Fibroblast of villous mesenchyme (primary cell): ENCODE data around the gene C1orf167. TPM values are rescaled to one million over a fixed set of nuclear protein-coding genes. Genes with fewer than 3 reads are reported as not detected.

Experiments used
- DNase-seq: peaks from one replicate; pipeline ENCODE4 v3.0.0-alpha.2; 2010; ENCODE audit warnings: low read depth
- H3K4me3 ChIP-seq: 2 replicates; pipeline ENCODE4 v1.5.1; 2011; ENCODE audit warnings: low read depth, mild to moderate bottlenecking, low read length
- CTCF ChIP-seq: IDR thresholded peaks from 2 replicates; pipeline ENCODE4 v1.5.1; 2012; ENCODE audit warnings: low read depth, mild to moderate bottlenecking, low read length; ENCODE audit not compliant: insufficient read depth
- total RNA-seq: library from RNA; depleted of rRNA; stranded (reverse); fragments of >200 nt; gene quantifications from 2 replicates; pipeline ENCODE4 v1.2.3, GENCODE V29; 2012

C1orf167 gene
- total RNA-seq, 1 donor: under 0.01 TPM

- no peak for DNase-seq
- no peak for TF ChIP-seq CTCF
- no peak overlapping the region for H3K4me3 ChIP-seq
Measured at GRCh38 chr1:11778844-11779623, 17.0 kb downstream of the C1orf167 start.

DNA sequence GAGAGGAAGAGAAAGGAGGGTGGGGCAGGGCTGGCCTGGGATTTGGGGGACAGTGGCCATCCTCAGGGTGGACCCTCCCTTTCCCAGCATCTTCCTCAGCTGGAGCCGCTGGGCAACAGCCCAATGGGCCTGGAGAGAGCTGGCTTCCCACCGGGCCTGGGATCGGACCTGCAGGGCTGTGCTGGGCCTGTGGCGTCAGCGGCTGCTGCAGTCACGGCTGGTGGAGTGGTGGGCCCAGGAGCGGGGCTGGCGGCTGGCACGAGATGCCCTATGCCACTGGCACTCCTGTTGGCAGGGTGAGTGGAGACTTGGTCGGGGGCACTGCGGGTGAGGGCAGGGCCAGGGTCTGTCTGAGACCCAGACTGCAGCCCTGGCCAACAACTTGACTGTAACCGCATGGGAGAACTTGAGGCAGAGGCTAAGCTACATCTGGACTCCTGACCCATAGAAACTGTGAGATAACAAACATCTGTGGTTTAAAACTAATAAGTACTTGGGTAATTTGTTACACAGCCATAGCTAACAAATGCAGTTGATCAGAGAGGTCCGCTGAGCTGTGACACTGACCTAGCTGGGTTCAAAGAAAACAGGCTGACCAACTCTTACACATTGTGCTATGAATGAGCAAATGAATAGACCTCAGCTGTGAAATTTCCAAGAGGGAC lies 17.9 kb downstream of the C1orf167 start:
- H3K4me3 ChIP-seq: no peak overlapping the region
- no peak for DNase-seq
- no peak for TF ChIP-seq CTCF

GRCh38 chr1:11780380-11781147 lies 18.6 kb downstream of the C1orf167 start:
- H3K4me3 ChIP-seq: no peak overlapping the region
- no peak for TF ChIP-seq CTCF
- DNase-seq: no peak

- TF ChIP-seq CTCF: no peak
- no peak overlapping the region for H3K4me3 ChIP-seq
- DNase-seq: no peak
Measured at GRCh38 chr1:11781297-11781696, 19.3 kb downstream of the C1orf167 start.

GRCh38 chr1:11782127-11782708 lies 20.2 kb downstream of the C1orf167 start:
- no peak for DNase-seq
- H3K4me3 ChIP-seq: no peak overlapping the region
- no peak for TF ChIP-seq CTCF

DNA sequence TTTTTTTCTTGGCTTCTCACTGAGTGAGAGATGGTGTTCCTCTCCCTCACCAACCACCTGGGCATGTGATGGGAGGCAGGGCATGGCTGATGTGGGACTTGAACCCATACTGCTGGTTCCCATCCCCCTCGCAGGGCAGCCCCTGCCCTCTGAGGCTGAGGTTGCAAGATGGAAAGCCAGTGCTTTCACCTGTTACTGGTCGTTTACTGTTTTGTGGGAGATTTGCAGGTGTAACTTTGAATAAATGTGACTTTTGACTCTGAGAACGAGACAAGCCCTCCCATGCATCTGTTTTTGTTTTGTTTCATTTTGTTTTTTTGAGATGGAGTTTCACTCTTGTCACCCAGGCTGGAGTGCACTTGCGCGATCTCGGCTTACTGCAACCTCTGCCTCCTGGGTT lies 21.6 kb downstream of the C1orf167 start:
- no peak overlapping the region for H3K4me3 ChIP-seq
- no peak for TF ChIP-seq CTCF
- no peak for DNase-seq
